Right lung (tissue), 5 donors: Measurements from ENCODE around the gene ABCD4. TPM values are rescaled to one million over a fixed set of nuclear protein-coding genes. Genes with fewer than 3 reads are reported as not detected.
"Not testable (repeated sequence)": the region's sequence is repeated elsewhere in the genome, so short reads cannot be mapped to it uniquely, and the experiment has no call there.

Experiments used
- DNase-seq, 2 donors: peaks; one replicate each; pipeline ENCODE4 v3.0.0-alpha.2; 2013
- polyA plus RNA-seq, 5 donors: library from polyadenylated mRNA; unstranded; fragments of 120-200 nt; gene quantifications; one replicate each; pipeline versions ENCODE4 v1.2.1 to v1.2.3, GENCODE V29; 2013; ENCODE audit warnings: inconsistent platforms in 1 of 5, low replicate concordance in 1 of 5; ENCODE audit not compliant: insufficient read length in 5 of 5, insufficient read depth in 1 of 5

Gene ABCD4
- polyA plus RNA-seq, 5 donors: 99.9 to 135 (median 107) TPM

- no peak for DNase-seq
Observed at GRCh38 chr14:74309125-74310022, 6.6 kb upstream of the ABCD4 start.

GRCh38 chr14:74308695-74309094, 6.0 kb upstream of the ABCD4 start:
- DNase-seq: no peak

GRCh38 chr14:74302152-74302628, 544 bp downstream of the ABCD4 start:
- DNase-seq: peak in 1 of 2 donors; percentile 21

- DNase-seq: no peak
Observed at GRCh38 chr14:74301594-74302151, 1.1 kb downstream of the ABCD4 start.

- no peak for DNase-seq
Observed at GRCh38 chr14:74299061-74299545, 3.6 kb downstream of the ABCD4 start.

- DNase-seq: no peak
Observed at GRCh38 chr14:74297986-74298385, 4.7 kb downstream of the ABCD4 start.

- no peak for DNase-seq
Observed at GRCh38 chr14:74296037-74296467, 6.7 kb downstream of the ABCD4 start.

- no peak for DNase-seq
Observed at GRCh38 chr14:74293606-74294005, 9.1 kb downstream of the ABCD4 start.

GRCh38 chr14:74292061-74292460, 10.7 kb downstream of the ABCD4 start:
- DNase-seq: no peak

GRCh38 chr14:74290415-74290814, 12.3 kb downstream of the ABCD4 start:
- no peak for DNase-seq

- no peak for DNase-seq
Observed at GRCh38 chr14:74289801-74290200, 12.9 kb downstream of the ABCD4 start.

GRCh38 chr14:74286736-74287135, 16.0 kb downstream of the ABCD4 start:
- no peak for DNase-seq

GRCh38 chr14:74281069-74281468, 21.7 kb downstream of the ABCD4 start:
- no peak for DNase-seq

GRCh38 chr14:74278080-74278479, 24.7 kb downstream of the ABCD4 start:
- no peak for DNase-seq

- DNase-seq: no peak
Observed at GRCh38 chr14:74275241-74275841, 27.4 kb downstream of the ABCD4 start.

GRCh38 chr14:74271365-74271764, 31.4 kb downstream of the ABCD4 start:
- no peak for DNase-seq

GRCh38 chr14:74270382-74271177, 32.2 kb downstream of the ABCD4 start:
- not testable (repeated sequence) for DNase-seq

GRCh38 chr14:74267588-74267987, 35.1 kb downstream of the ABCD4 start:
- DNase-seq: no peak

GRCh38 chr14:74265301-74265965, 37.3 kb downstream of the ABCD4 start:
- no peak for DNase-seq

GRCh38 chr14:74263921-74264320, 38.8 kb downstream of the ABCD4 start:
- no peak for DNase-seq

GRCh38 chr14:74263181-74263580, 39.6 kb downstream of the ABCD4 start:
- DNase-seq: no peak
